CD8-positive, alpha-beta memory T cell (primary cell): ENCODE results near the gene SLC38A3. TPM values are rescaled to one million over a fixed set of nuclear protein-coding genes. Genes with fewer than 3 reads are reported as not detected.

Experiments
- CTCF ChIA-PET: fragments of 350-600 bp; sonication (Branson Sonifier 250); formaldehyde crosslinking; loops from one replicate; lab custom pipeline; 2021; ENCODE audit warnings: antibody characterized with exemption; lab: Charles Lee
- POLR2A ChIA-PET: fragments of 350-600 bp; sonication (Branson Sonifier 250); formaldehyde crosslinking; loops from one replicate; lab custom pipeline; 2021; ENCODE audit warnings: antibody characterized with exemption; lab: Charles Lee
- DNase-seq, 5 donors: peaks; one replicate each; pipeline versions ENCODE4 v3.0.0 to v3.0.0-alpha.2; 2020 to 2022; ENCODE audit warnings: mixed read lengths in 1 of 5
- H3K27ac ChIP-seq: one replicate; pipeline ENCODE4 v1.7.0; 2013; ENCODE audit warnings: low read depth, mild to moderate bottlenecking, low read length, moderate library complexity
- H3K27me3 ChIP-seq: 2 replicates; pipeline ENCODE4 v1.7.0; 2013; ENCODE audit warnings: low read length, mild to moderate bottlenecking; ENCODE audit not compliant: insufficient read depth, poor library complexity, severe bottlenecking
- H3K36me3 ChIP-seq: 2 replicates; pipeline ENCODE4 v1.7.0; 2013; ENCODE audit warnings: mild to moderate bottlenecking, low read length, moderate library complexity; ENCODE audit not compliant: insufficient read depth
- H3K4me1 ChIP-seq: 2 replicates; pipeline ENCODE4 v1.7.0; 2013; ENCODE audit warnings: mild to moderate bottlenecking, low read length, moderate library complexity; ENCODE audit not compliant: insufficient read depth
- H3K4me3 ChIP-seq: 2 replicates; pipeline ENCODE4 v1.7.0; 2013; ENCODE audit warnings: mild to moderate bottlenecking, low read length
- H3K9me3 ChIP-seq: 2 replicates; pipeline ENCODE4 v1.7.0; 2013; ENCODE audit warnings: mild to moderate bottlenecking, low read length
- H3K27ac Mint-ChIP-seq, 8 donors: one replicate each; pipeline ENCODE4 v1.8.0; 2020 to 2021; ENCODE audit warnings: mixed read lengths in 8 of 8, mild to moderate bottlenecking in 6 of 8, inconsistent platforms in 3 of 8, moderate library complexity in 3 of 8
- H3K27me3 Mint-ChIP-seq, 2 donors: one replicate each; pipeline ENCODE4 v1.8.0; 2020 to 2021; ENCODE audit warnings: mixed read lengths in 2 of 2, mild to moderate bottlenecking in 1 of 2, moderate library complexity in 1 of 2
- H3K36me3 Mint-ChIP-seq, 3 donors: one replicate each; pipeline ENCODE4 v1.8.0; 2020 to 2021; ENCODE audit warnings: mixed read lengths in 3 of 3, inconsistent platforms in 1 of 3, mild to moderate bottlenecking in 1 of 3
- H3K4me1 Mint-ChIP-seq, 3 donors: one replicate each; pipeline ENCODE4 v1.8.0; 2020 to 2021; ENCODE audit warnings: mixed read lengths in 3 of 3, inconsistent platforms in 1 of 3, mild to moderate bottlenecking in 1 of 3
- H3K4me3 Mint-ChIP-seq, 7 donors: one replicate each; pipeline ENCODE4 v1.8.0; 2020 to 2021; ENCODE audit warnings: mixed read lengths in 7 of 7, mild to moderate bottlenecking in 6 of 7, moderate library complexity in 4 of 7, inconsistent platforms in 2 of 7
- H3K9me3 Mint-ChIP-seq, 5 donors: one replicate each; pipeline ENCODE4 v1.8.0; 2020 to 2022; ENCODE audit warnings: mixed read lengths in 5 of 5, mild to moderate bottlenecking in 3 of 5, moderate library complexity in 2 of 5, inconsistent platforms in 1 of 5
- polyA plus RNA-seq: library from polyadenylated mRNA; unstranded; fragments of 300-500 nt; fragmentation: Illumina TruSeq; gene quantifications from one replicate; pipeline ENCODE4 v1.2.3, GENCODE V29; 2021
- total RNA-seq, 2 experiments: library from RNA; stranded (reverse); gene quantifications; one replicate each; pipeline ENCODE4 v1.2.3, GENCODE V29; 2021

The SLC38A3 gene
- total and polyA plus RNA-seq, 3 experiments from 2014 or later = not detected

DNA sequence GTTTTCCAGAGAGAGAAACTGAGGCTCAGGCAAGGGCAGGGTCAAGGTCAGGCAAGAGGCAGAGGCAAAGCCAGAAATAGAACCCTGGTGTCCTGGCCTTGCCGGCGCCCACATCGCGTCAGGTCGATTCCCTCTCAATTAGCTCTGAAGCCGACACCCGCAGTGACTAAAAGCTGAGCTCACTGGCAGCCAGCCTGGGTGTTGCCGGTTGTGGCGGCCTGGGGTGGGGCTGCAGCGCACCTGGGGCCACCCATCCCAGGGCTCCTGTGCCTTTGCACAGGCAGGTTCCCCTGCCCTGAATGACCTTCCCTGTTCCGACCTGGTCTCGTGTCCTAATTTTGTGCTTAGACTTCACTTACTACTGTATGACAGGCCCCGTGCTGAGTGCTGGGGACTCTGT is 43.8 kb upstream of the SLC38A3 start:
- Histone ChIP-seq H3K9me3 (no peaks in the 10 kb centered on the region), H3K27me3 (peaks cover 5% of the 10 kb centered on the region), H3K27ac (no peak overlapping the region), H3K4me1 (peaks cover 2% of the 10 kb centered on the region), H3K4me3 (no peak overlapping the region), H3K36me3 (no peaks in the 10 kb centered on the region)
- no peak for DNase-seq
- peaks cover 8 to 15% of the 10 kb centered on the region in 2 donors for H3K27me3 Mint-ChIP-seq
- no peak overlapping the region for H3K4me3 Mint-ChIP-seq
- POLR2A ChIA-PET = no interaction called here
- no peaks in the 10 kb centered on the region for H3K36me3 Mint-ChIP-seq
- H3K9me3 Mint-ChIP-seq = no peaks in the 10 kb centered on the region
- H3K4me1 Mint-ChIP-seq = no peaks in the 10 kb centered on the region
- H3K27ac Mint-ChIP-seq = no peak overlapping the region
- CTCF ChIA-PET = no interaction called here

GRCh38 chr3:50162034-50162883 is 42.8 kb upstream of the SLC38A3 start:
- H3K4me1 ChIP-seq = no peaks in the 10 kb centered on the region
- Mint-ChIP-seq H3K4me1 (no peaks in the 10 kb centered on the region), H3K9me3 (no peaks in the 10 kb centered on the region), H3K27ac (no peak overlapping the region), H3K4me3 (no peak overlapping the region), H3K27me3 (peaks cover 7 to 14% of the 10 kb centered on the region in 2 donors), H3K36me3 (no peaks in the 10 kb centered on the region)
- no peak overlapping the region for H3K27ac ChIP-seq
- CTCF ChIA-PET = no interaction called here
- POLR2A ChIA-PET = no interaction called here
- no peaks in the 10 kb centered on the region for H3K36me3 ChIP-seq
- H3K4me3 ChIP-seq = no peak overlapping the region
- H3K27me3 ChIP-seq = no peaks in the 10 kb centered on the region
- DNase-seq = no peak
- no peaks in the 10 kb centered on the region for H3K9me3 ChIP-seq

DNA sequence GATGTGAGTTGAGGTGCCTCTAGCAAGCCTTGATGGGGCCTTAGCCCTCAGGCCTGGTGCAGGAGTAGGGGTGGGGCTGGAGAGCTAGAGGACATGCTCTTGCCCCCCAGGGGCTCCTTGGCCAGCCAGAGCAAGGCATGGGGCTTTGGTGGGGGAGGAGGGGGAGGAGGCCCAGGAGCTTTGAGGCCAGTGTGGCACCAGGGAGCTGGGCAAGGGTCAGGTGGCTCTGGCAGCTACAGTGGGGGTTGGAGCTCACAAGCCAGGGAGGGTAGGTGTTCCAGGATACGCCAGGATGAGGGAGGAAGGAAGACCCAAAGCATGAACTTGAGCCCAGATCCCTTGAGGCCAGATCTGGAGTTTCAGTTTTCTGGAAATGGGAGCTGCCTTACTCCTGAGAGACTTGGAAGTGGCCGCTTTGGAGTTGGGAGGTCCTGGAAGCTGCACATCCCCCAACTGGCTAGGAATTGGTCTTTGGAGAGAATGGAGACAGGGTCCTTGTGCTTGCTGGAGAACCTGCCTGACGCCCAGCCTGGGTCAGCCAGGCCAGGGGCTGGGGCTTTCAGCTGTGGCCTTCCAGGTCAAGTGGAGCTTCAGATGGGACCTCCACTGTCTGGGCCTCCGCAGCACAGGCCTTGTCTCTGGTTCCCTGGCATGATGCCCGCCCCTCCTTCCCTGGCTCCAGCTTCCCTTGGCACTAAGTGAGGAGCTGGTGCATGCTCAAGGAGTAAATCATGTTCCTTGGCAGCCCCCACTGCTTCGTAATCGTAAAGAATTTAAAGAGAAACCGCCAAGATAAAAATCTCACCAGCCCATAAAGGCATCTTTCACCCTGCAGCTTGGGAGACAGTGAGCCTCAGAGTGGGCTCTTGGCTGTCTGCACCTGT is 41.3 kb upstream of the SLC38A3 start:
- Mint-ChIP-seq H3K9me3 (no peaks in the 10 kb centered on the region), H3K27me3 (peaks cover 2 to 4% of the 10 kb centered on the region in 2 donors), H3K27ac (peak overlapping the region in 1 of 8 donors; percentile 34), H3K36me3 (no peaks in the 10 kb centered on the region), H3K4me3 (no peak overlapping the region), H3K4me1 (no peaks in the 10 kb centered on the region)
- no peaks in the 10 kb centered on the region for H3K27me3 ChIP-seq
- no peak overlapping the region for H3K4me3 ChIP-seq
- ChIA-PET CTCF (no interaction called here), POLR2A (interaction anchor here (0.6 kb wide), 1 partner anchor 183 kb away, joined by 5 read pairs; no protein-coding TSS in a partner anchor)
- H3K27ac ChIP-seq = no peak overlapping the region
- H3K36me3 ChIP-seq = no peaks in the 10 kb centered on the region
- H3K4me1 ChIP-seq = no peaks in the 10 kb centered on the region
- DNase-seq = no peak
- no peaks in the 10 kb centered on the region for H3K9me3 ChIP-seq

DNA sequence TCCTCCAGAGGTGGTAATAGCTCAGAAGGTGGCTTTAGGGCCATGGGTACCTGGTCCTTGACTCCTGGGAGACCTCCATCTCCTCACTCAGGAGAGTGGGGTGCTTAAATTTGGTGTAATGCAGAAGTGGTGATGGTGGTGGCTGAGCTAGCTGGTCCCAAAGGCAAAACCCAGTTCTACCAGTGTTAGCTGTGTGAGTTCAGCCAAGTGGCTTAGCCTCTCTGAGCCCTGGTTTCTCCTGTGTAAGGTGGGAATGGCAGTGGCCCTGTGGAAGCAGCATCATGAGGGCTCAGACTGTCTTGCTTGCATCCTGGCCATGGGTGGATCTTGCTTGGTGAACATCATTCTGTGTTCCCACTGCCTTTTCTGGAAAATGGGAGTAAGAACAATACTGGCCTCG is 40.6 kb upstream of the SLC38A3 start:
- no peak overlapping the region for H3K4me3 ChIP-seq
- no peaks in the 10 kb centered on the region for H3K4me1 Mint-ChIP-seq
- H3K4me3 Mint-ChIP-seq = no peak overlapping the region
- H3K9me3 ChIP-seq = no peaks in the 10 kb centered on the region
- H3K4me1 ChIP-seq = no peaks in the 10 kb centered on the region
- H3K9me3 Mint-ChIP-seq = no peaks in the 10 kb centered on the region
- no peaks in the 10 kb centered on the region for H3K27me3 ChIP-seq
- POLR2A ChIA-PET = interaction anchor here (0.6 kb wide), 1 partner anchor 182 kb away, joined by 5 read pairs; no protein-coding TSS in a partner anchor
- no peak overlapping the region for H3K27ac ChIP-seq
- peak overlapping the region in 1 of 8 donors; percentile 34 for H3K27ac Mint-ChIP-seq
- H3K36me3 ChIP-seq = no peaks in the 10 kb centered on the region
- no peak for DNase-seq
- H3K27me3 Mint-ChIP-seq = peaks cover 0 to 1% of the 10 kb centered on the region in 2 donors
- no peaks in the 10 kb centered on the region for H3K36me3 Mint-ChIP-seq
- CTCF ChIA-PET = no interaction called here

GRCh38 chr3:50164984-50165909 is 39.8 kb upstream of the SLC38A3 start:
- H3K36me3 ChIP-seq = no peaks in the 10 kb centered on the region
- no peak overlapping the region for H3K27ac ChIP-seq
- Mint-ChIP-seq H3K9me3 (no peaks in the 10 kb centered on the region), H3K4me3 (no peak overlapping the region), H3K27ac (peak overlapping the region in 1 of 8 donors; percentile 81), H3K27me3 (peaks cover 0 to 1% of the 10 kb centered on the region in 2 donors), H3K36me3 (no peaks in the 10 kb centered on the region), H3K4me1 (no peaks in the 10 kb centered on the region)
- no peaks in the 10 kb centered on the region for H3K4me1 ChIP-seq
- POLR2A ChIA-PET = no interaction called here
- no peaks in the 10 kb centered on the region for H3K9me3 ChIP-seq
- CTCF ChIA-PET = interaction anchor here (1.2 kb wide), 1 partner anchor 18 kb away, joined by 3 read pairs; no protein-coding TSS in a partner anchor
- no peak overlapping the region for H3K4me3 ChIP-seq
- DNase-seq = no peak
- H3K27me3 ChIP-seq = no peaks in the 10 kb centered on the region

DNA sequence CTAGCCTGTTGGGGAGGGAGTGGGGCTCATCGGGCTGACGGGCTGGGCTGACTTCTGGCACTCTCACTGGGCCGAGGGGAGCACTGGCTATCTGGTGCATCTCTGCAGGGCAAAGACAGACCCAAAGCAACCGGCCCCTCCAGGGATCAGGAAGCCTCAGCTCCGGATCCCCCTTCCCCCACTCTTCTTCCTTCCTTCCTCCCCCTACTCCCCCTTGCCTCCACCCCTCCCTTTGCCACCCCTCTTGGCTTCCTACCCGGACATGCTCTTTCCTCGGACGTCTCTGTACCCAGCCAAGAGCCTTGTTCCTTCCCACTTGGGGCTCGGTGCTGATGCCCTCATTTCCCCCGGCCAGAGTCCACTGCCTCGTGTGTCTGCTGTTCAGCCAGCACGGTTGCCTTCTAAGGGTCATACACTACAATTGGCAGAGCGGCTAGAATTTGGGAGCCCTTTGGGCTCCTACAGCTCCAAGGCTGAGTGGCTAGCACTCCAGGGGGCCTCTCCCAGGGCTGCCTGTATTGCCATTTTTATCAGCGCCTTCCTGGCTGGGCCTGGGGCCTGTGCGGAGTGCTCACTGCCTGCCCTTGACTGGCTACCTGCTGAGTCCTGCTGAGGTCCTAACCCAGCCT is 39.0 kb upstream of the SLC38A3 start:
- Histone ChIP-seq H3K9me3 (no peaks in the 10 kb centered on the region), H3K27me3 (no peaks in the 10 kb centered on the region), H3K4me1 (no peaks in the 10 kb centered on the region), H3K4me3 (no peak overlapping the region), H3K36me3 (no peaks in the 10 kb centered on the region), H3K27ac (no peak overlapping the region)
- Mint-ChIP-seq H3K27me3 (peaks cover 0 to 1% of the 10 kb centered on the region in 2 donors), H3K27ac (no peak overlapping the region), H3K9me3 (no peaks in the 10 kb centered on the region), H3K4me3 (no peak overlapping the region), H3K36me3 (no peaks in the 10 kb centered on the region), H3K4me1 (no peaks in the 10 kb centered on the region)
- ChIA-PET CTCF (interaction anchor here (1.2 kb wide), 1 partner anchor 17 kb away, joined by 3 read pairs; no protein-coding TSS in a partner anchor), POLR2A (no interaction called here)
- DNase-seq = no peak

GRCh38 chr3:50166620-50167019 is 38.5 kb upstream of the SLC38A3 start:
- Histone ChIP-seq H3K4me1 (no peaks in the 10 kb centered on the region), H3K27me3 (no peaks in the 10 kb centered on the region), H3K36me3 (no peaks in the 10 kb centered on the region), H3K4me3 (no peak overlapping the region), H3K9me3 (no peaks in the 10 kb centered on the region), H3K27ac (no peak overlapping the region)
- no peak overlapping the region for H3K27ac Mint-ChIP-seq
- peaks cover 0 to 1% of the 10 kb centered on the region in 2 donors for H3K27me3 Mint-ChIP-seq
- no peaks in the 10 kb centered on the region for H3K4me1 Mint-ChIP-seq
- H3K36me3 Mint-ChIP-seq = no peaks in the 10 kb centered on the region
- H3K4me3 Mint-ChIP-seq = no peak overlapping the region
- DNase-seq = no peak
- POLR2A ChIA-PET = no interaction called here
- CTCF ChIA-PET = no interaction called here
- no peaks in the 10 kb centered on the region for H3K9me3 Mint-ChIP-seq
